GM12878 (cell line): ENCODE results near the gene APBA1. TPM values are rescaled to one million over a fixed set of nuclear protein-coding genes. Genes with fewer than 3 reads are reported as not detected.

Source experiments
- ATAC-seq: fragments of 200-7000 bp; cut with Tn5 transposase; 3 replicates; pipeline ENCODE4 v1.9.1; 2020; ENCODE audit warnings: mild to moderate bottlenecking, moderate library complexity
- BruUV-seq: library from RNA; stranded (reverse); fragments of 400-500 nt; replicated peaks from 2 replicates; lab custom pipeline; 2021; lab: Mats Ljungman, UMichigan
- CTCF ChIA-PET: fragments of 300-600 bp; sonication (Branson Sonifier 250); formaldehyde crosslinking; extraction: SDS; loops from one replicate; lab custom pipeline; 2021; ENCODE audit warnings: inconsistent platforms; lab: Yijun Ruan, JAX
- POLR2A ChIA-PET: fragments of 350-600 bp; formaldehyde crosslinking; extraction: SDS; loops from one replicate; lab custom pipeline; 2021; ENCODE audit warnings: inconsistent platforms; lab: Charles Lee
- RAD21 ChIA-PET: fragments of 300-600 bp; sonication (Branson Sonifier 250); formaldehyde crosslinking; loops from one replicate; lab custom pipeline; 2023; ENCODE audit warnings: antibody characterized with exemption; ENCODE audit not compliant: unreplicated experiment; lab: Charles Lee
- SMC1A ChIA-PET: fragments of 300-600 bp; sonication (Branson Sonifier 250); formaldehyde crosslinking; loops from one replicate; lab custom pipeline; 2023; ENCODE audit not compliant: unreplicated experiment, uncharacterized antibody; lab: Charles Lee
- DNase-seq: peaks from one replicate; pipeline ENCODE4 v3.0.0-alpha.2; 2011; ENCODE audit warnings: low read depth, low spot score
- FAIRE-seq: peaks from 3 replicates; lab custom pipeline; 2011; peaks lifted over from hg19 to GRCh38; lab: Jason Lieb, UNC
- H2AFZ ChIP-seq: 2 replicates; pipeline ENCODE4 v1.6.0; 2011; ENCODE audit warnings: low read depth, low read length, control low read depth; ENCODE audit not compliant: control insufficient read depth
- H3K27ac ChIP-seq: 2 replicates; pipeline ENCODE4 v1.5.1; 2011; ENCODE audit warnings: control low read depth; ENCODE audit not compliant: control insufficient read depth, insufficient read depth
- H3K27me3 ChIP-seq, 2 experiments: replicated peaks in 1 of 2; 2 replicates each; pipeline versions ENCODE4 v1.6.0 to v1.6.1; 2011; ENCODE audit warnings: low read length in 1 of 2; ENCODE audit not compliant: control insufficient read depth in 2 of 2, insufficient read depth in 2 of 2
- H3K36me3 ChIP-seq, 2 experiments: 2 replicates each; pipeline ENCODE4 v1.5.1; 2011; ENCODE audit warnings: low read length in 1 of 2; ENCODE audit not compliant: control insufficient read depth in 2 of 2, insufficient read depth in 2 of 2
- H3K4me1 ChIP-seq: 2 replicates; pipeline ENCODE4 v1.6.1; 2011; ENCODE audit warnings: mild to moderate bottlenecking, low read length, moderate library complexity, mixed read lengths; ENCODE audit not compliant: control insufficient read depth, insufficient read depth
- H3K4me2 ChIP-seq: 2 replicates; pipeline ENCODE4 v1.6.0; 2011; ENCODE audit warnings: control low read depth; ENCODE audit not compliant: control insufficient read depth, insufficient read depth
- H3K4me3 ChIP-seq: fragments of 200-600 bp; sonication (generic); 2 replicates; pipeline ENCODE4 v1.5.1; 2016
- H3K79me2 ChIP-seq: 2 replicates; pipeline ENCODE4 v1.6.0; 2011; ENCODE audit warnings: low read length; ENCODE audit not compliant: control insufficient read depth, insufficient read depth
- H3K9ac ChIP-seq: 2 replicates; pipeline ENCODE4 v1.8.0; 2011; ENCODE audit warnings: low read length, control low read depth, mixed read lengths; ENCODE audit not compliant: control insufficient read depth, insufficient read depth
- H3K9me3 ChIP-seq: replicated peaks from 3 replicates; pipeline ENCODE4 v1.5.1; 2011; ENCODE audit warnings: mild to moderate bottlenecking, low read length; ENCODE audit not compliant: control insufficient read depth, insufficient read depth
- H4K20me1 ChIP-seq: 2 replicates; pipeline ENCODE4 v1.6.0; 2011; ENCODE audit not compliant: control insufficient read depth, insufficient read depth
- BCL11A ChIP-seq: IDR thresholded peaks from 2 replicates; pipeline ENCODE4 v1.6.1; 2011; ENCODE audit warnings: low read depth, low read length
- BHLHE40 ChIP-seq, 2 experiments: fragments of 450-650 bp in 1 of 2; IDR thresholded peaks; 2 replicates each; pipeline ENCODE4 v1.6.1; 2011 to 2017; ENCODE audit warnings: low read depth in 2 of 2, borderline replicate concordance in 1 of 2, improper control_type of control experiment in 1 of 2, low read length in 1 of 2, mild to moderate bottlenecking in 1 of 2
- FOXM1 ChIP-seq: IDR thresholded peaks from 2 replicates; pipeline ENCODE4 v1.6.1; 2012; ENCODE audit warnings: low read depth, mild to moderate bottlenecking, inconsistent platforms, low read length, moderate library complexity
- GATAD2B ChIP-seq: fragments of 450-650 bp; conservative IDR thresholded peaks from 2 replicates; pipeline ENCODE4 v1.6.1; 2017; ENCODE audit warnings: low read depth, mild to moderate bottlenecking, moderate library complexity
- HDGF ChIP-seq: fragments of 450-650 bp; IDR thresholded peaks from 2 replicates; pipeline ENCODE4 v1.6.1; 2016; ENCODE audit warnings: antibody characterized with exemption
- IKZF1 ChIP-seq: fragments of 450-650 bp; conservative IDR thresholded peaks from 2 replicates; pipeline ENCODE4 v1.6.1; 2017; ENCODE audit warnings: antibody characterized with exemption, mild to moderate bottlenecking
- MYB ChIP-seq: fragments of 150-350 bp; IDR thresholded peaks from 2 replicates; pipeline ENCODE4 v1.6.1; 2014; ENCODE audit warnings: mild to moderate bottlenecking, low read depth, low read length, borderline replicate concordance
- NFIC ChIP-seq: IDR thresholded peaks from 2 replicates; pipeline ENCODE4 v1.6.1; 2012; ENCODE audit warnings: low read depth, mild to moderate bottlenecking, inconsistent platforms, low read length, moderate library complexity
- NR2F1 ChIP-seq: fragments of 450-650 bp; conservative IDR thresholded peaks from 2 replicates; pipeline ENCODE4 v1.6.1; 2017; ENCODE audit warnings: mild to moderate bottlenecking
- SMC3 ChIP-seq: IDR thresholded peaks from 2 replicates; pipeline ENCODE4 v1.6.1; 2011; ENCODE audit warnings: low read length, improper control_type of control experiment, borderline replicate concordance
- SUPT20H ChIP-seq: IDR thresholded peaks from 2 replicates; pipeline ENCODE4 v1.6.1; 2011; ENCODE audit warnings: low read depth, mild to moderate bottlenecking, low read length, moderate library complexity, borderline replicate concordance; ENCODE audit not compliant: control insufficient read depth
- YY1 ChIP-seq: IDR thresholded peaks from 2 replicates; pipeline ENCODE4 v1.6.1; 2011; ENCODE audit warnings: low read depth, mild to moderate bottlenecking, low read length
- WGBS: methylation state at CpG from one replicate; pipeline ENCODE4 v1.1.6; 2016; ENCODE audit warnings: low lambda C conversion rate; ENCODE audit not compliant: insufficient replicate concordance, insufficient coverage; ENCODE audit errors: missing lambda C conversion rate; 5-methylcytosine and 5-hydroxymethylcytosine counted together
- in situ Hi-C: fragments of 300-500 bp; cut with MboI; formaldehyde crosslinking; loops from 9 replicates; pipeline ENCODE4 v1.14.3; 2018; ENCODE audit warnings: mixed read lengths
- intact Hi-C: fragments of 100-400 bp; cut with micrococcal nuclease; formaldehyde crosslinking; loops from one replicate; pipeline ENCODE4 v1.14.2; 2022; ENCODE audit not compliant: unreplicated experiment
- polyA plus RNA-seq, 11 experiments: library from polyadenylated mRNA; depleted of rRNA in 4 of 11; unstranded in 6 of 11; stranded (reverse) in 5 of 11; fragments of >200 nt; fragmentation: Nextera tagmentation in 4 of 11; fragmentation: Illumina TruSeq in 1 of 11; extraction: Ambion mirVana in 4 of 11; extraction: Trizol in 1 of 11; gene quantifications; 1 replicate in 1 of 11; 2 replicates in 10 of 11; pipeline versions ENCODE4 v1.2.1 to v1.2.3, GENCODE V29; 2011 to 2016; ENCODE audit warnings: inconsistent platforms in 2 of 11, missing spikeins in 2 of 11, low read depth in 1 of 11
- total RNA-seq, 4 experiments: library from RNA; depleted of rRNA in 3 of 4; stranded (reverse); fragments of >200 nt in 3 of 4; fragmentation: Illumina TruSeq in 1 of 4; extraction: Trizol in 1 of 4; gene quantifications; 2 replicates each; pipeline versions ENCODE4 v1.2.1 to v1.2.3, GENCODE V29; 2013 to 2021
- TF ChIP-seq, protein P1 (sequence below): fragments of 450-650 bp; IDR thresholded peaks from 2 replicates; pipeline ENCODE4 v1.6.1; 2017; ENCODE audit warnings: low read depth, mild to moderate bottlenecking, moderate library complexity
- TF ChIP-seq, protein P2 (sequence below): fragments of 450-650 bp; formaldehyde crosslinking; IDR thresholded peaks from 2 replicates; pipeline ENCODE4 v1.4.0; 2020; ENCODE audit warnings: mild to moderate bottlenecking, moderate library complexity
- TF ChIP-seq, protein P3 (sequence below): fragments of 450-650 bp; IDR thresholded peaks from 2 replicates; pipeline ENCODE4 v1.6.1; 2017; ENCODE audit warnings: borderline replicate concordance
- TF ChIP-seq, protein P4 (sequence below): fragments of 450-650 bp; formaldehyde crosslinking; IDR thresholded peaks from 2 replicates; pipeline ENCODE4 v1.4.0; 2022; ENCODE audit warnings: mild to moderate bottlenecking, moderate library complexity

The APBA1 gene
- total and polyA plus RNA-seq, 10 of the 15 experiments (the other 5 are each of a cell fraction or from before 2014, with no cell fraction given) = 0.01 to 1.3 (median 0.05) TPM; not detected in 7

DNA sequence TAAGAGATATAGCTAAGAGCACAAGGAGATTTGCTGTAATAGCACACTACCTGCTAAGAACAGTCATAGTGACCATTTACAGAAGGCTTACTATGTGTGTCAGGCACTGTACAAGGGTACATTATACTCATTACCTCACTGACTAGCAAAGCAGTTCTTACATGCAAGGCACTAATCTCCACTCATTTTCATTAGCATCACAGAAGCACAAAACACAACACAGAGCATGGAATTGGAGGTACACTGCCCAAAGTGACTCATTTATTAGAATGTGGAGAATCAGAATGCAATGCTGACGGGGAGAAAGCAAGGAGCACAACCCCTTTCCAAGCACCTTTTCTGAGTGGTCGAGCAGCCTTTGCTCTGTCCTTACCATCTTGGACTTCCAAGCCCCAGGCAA lies 177.4 kb downstream of the APBA1 start:
- ChIA-PET RAD21 (no interaction called here), SMC1A (no interaction called here), CTCF (no interaction called here), POLR2A (no interaction called here)
- no peaks in the 10 kb centered on the region for H3K36me3 ChIP-seq
- BruUV-seq = no TSS peak
- no peaks in the 10 kb centered on the region for H3K9me3 ChIP-seq
- ATAC-seq (no peak), FAIRE-seq (no peak), DNase-seq (no peak)
- H4K20me1 ChIP-seq = no peaks in the 10 kb centered on the region
- intact Hi-C loops = no loop called here
- no peaks in the 10 kb centered on the region for H3K4me1 ChIP-seq
- H3K4me3 ChIP-seq = no peak overlapping the region
- no peaks in the 10 kb centered on the region; a peak in 1 of 4 replicates for H3K27me3 ChIP-seq
- 0% methylated on average over 2 of the region's 2 CpGs for WGBS
- no peaks in the 10 kb centered on the region for H3K79me2 ChIP-seq
- no peak overlapping the region for H3K27ac ChIP-seq
- no peak overlapping the region for H2AFZ ChIP-seq
- no peak overlapping the region for H3K4me2 ChIP-seq
- in situ Hi-C loops = no loop called here
- H3K9ac ChIP-seq = no peak overlapping the region
- no peak for TF ChIP-seq SMC3
- no peak for TF ChIP-seq FOXM1
- TF ChIP-seq MYB = no peak
- TF ChIP-seq BHLHE40 (IDR thresholded peaks at IDR 0.05; ENCODE audit: borderline replicate concordance in 1 of 2, low read depth in 2 of 2, low read length in 1 of 2) = no peak
- TF ChIP-seq YY1 = no peak
- TF ChIP-seq IKZF1 = no peak
- TF ChIP-seq, protein P1, sequence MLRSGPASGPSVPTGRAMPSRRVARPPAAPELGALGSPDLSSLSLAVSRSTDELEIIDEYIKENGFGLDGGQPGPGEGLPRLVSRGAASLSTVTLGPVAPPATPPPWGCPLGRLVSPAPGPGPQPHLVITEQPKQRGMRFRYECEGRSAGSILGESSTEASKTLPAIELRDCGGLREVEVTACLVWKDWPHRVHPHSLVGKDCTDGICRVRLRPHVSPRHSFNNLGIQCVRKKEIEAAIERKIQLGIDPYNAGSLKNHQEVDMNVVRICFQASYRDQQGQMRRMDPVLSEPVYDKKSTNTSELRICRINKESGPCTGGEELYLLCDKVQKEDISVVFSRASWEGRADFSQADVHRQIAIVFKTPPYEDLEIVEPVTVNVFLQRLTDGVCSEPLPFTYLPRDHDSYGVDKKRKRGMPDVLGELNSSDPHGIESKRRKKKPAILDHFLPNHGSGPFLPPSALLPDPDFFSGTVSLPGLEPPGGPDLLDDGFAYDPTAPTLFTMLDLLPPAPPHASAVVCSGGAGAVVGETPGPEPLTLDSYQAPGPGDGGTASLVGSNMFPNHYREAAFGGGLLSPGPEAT = no peak
- TF ChIP-seq, protein P2, sequence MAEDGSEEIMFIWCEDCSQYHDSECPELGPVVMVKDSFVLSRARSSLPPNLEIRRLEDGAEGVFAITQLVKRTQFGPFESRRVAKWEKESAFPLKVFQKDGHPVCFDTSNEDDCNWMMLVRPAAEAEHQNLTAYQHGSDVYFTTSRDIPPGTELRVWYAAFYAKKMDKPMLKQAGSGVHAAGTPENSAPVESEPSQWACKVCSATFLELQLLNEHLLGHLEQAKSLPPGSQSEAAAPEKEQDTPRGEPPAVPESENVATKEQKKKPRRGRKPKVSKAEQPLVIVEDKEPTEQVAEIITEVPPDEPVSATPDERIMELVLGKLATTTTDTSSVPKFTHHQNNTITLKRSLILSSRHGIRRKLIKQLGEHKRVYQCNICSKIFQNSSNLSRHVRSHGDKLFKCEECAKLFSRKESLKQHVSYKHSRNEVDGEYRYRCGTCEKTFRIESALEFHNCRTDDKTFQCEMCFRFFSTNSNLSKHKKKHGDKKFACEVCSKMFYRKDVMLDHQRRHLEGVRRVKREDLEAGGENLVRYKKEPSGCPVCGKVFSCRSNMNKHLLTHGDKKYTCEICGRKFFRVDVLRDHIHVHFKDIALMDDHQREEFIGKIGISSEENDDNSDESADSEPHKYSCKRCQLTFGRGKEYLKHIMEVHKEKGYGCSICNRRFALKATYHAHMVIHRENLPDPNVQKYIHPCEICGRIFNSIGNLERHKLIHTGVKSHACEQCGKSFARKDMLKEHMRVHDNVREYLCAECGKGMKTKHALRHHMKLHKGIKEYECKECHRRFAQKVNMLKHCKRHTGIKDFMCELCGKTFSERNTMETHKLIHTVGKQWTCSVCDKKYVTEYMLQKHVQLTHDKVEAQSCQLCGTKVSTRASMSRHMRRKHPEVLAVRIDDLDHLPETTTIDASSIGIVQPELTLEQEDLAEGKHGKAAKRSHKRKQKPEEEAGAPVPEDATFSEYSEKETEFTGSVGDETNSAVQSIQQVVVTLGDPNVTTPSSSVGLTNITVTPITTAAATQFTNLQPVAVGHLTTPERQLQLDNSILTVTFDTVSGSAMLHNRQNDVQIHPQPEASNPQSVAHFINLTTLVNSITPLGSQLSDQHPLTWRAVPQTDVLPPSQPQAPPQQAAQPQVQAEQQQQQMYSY = no peak
- no peak for TF ChIP-seq HDGF
- no peak for TF ChIP-seq SUPT20H
- TF ChIP-seq BCL11A = no peak
- no peak for TF ChIP-seq NFIC
- TF ChIP-seq, protein P3, sequence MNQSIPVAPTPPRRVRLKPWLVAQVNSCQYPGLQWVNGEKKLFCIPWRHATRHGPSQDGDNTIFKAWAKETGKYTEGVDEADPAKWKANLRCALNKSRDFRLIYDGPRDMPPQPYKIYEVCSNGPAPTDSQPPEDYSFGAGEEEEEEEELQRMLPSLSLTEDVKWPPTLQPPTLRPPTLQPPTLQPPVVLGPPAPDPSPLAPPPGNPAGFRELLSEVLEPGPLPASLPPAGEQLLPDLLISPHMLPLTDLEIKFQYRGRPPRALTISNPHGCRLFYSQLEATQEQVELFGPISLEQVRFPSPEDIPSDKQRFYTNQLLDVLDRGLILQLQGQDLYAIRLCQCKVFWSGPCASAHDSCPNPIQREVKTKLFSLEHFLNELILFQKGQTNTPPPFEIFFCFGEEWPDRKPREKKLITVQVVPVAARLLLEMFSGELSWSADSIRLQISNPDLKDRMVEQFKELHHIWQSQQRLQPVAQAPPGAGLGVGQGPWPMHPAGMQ = no peak
- TF ChIP-seq NR2F1 = no peak
- no peak for TF ChIP-seq GATAD2B
- TF ChIP-seq, protein P4, sequence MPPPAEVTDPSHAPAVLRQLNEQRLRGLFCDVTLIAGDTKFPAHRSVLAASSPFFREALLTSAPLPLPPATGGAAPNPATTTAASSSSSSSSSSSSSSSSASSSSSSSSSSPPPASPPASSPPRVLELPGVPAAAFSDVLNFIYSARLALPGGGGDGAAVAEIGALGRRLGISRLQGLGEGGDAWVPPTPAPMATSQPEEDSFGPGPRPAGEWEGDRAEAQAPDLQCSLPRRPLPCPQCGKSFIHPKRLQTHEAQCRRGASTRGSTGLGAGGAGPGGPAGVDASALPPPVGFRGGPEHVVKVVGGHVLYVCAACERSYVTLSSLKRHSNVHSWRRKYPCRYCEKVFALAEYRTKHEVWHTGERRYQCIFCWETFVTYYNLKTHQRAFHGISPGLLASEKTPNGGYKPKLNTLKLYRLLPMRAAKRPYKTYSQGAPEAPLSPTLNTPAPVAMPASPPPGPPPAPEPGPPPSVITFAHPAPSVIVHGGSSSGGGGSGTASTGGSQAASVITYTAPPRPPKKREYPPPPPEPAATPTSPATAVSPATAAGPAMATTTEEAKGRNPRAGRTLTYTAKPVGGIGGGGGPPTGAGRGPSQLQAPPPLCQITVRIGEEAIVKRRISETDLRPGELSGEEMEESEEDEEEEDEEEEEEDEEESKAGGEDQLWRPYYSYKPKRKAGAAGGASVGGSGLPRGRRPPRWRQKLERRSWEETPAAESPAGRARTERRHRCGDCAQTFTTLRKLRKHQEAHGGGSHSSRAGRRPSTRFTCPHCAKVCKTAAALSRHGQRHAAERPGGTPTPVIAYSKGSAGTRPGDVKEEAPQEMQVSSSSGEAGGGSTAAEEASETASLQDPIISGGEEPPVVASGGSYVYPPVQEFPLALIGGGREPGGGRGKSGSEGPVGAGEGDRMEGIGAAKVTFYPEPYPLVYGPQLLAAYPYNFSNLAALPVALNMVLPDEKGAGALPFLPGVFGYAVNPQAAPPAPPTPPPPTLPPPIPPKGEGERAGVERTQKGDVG (CRISPR knock-in tag) = no peak
